Measurements from ENCODE around the gene PFDN6. TPM values are rescaled to one million over a fixed set of nuclear protein-coding genes. Genes with fewer than 3 reads are reported as not detected.

Gene PFDN6
- total RNA-seq, 1 experiment from 2014 or later = 101 TPM

GRCh38 chr6:33279257-33279695, 10.1 kb upstream of the PFDN6 start:
- ChIA-PET POLR2A (interaction anchor here (2.4 kb wide), 1 partner anchor 10 kb away, joined by 11 read pairs; the partner anchor contains the start of genes PFDN6 and WDR46), CTCF (no interaction called here)
- Histone ChIP-seq H3K36me3 (ENCODE audit: control insufficient read depth, insufficient read depth, low read length) (peaks cover 9% of the 10 kb centered on the region), H3K9me3 (ENCODE audit: control insufficient read depth, insufficient read depth, low read depth, low read length) (no peaks in the 10 kb centered on the region), H3K4me1 (ENCODE audit: control insufficient read depth, insufficient read depth, low read length) (peaks cover 51% of the 10 kb centered on the region), H3K4me3 (ENCODE audit: low read depth in 2 of 2, low read length in 2 of 2) (no peak overlapping the region), H3K27ac (ENCODE audit: low read length) (peak overlapping the region; percentile 84), H3K27me3 (ENCODE audit: control insufficient read depth, insufficient read depth, low read length) (no peaks in the 10 kb centered on the region)
- no TSS peak for BruUV-seq (replicated peaks)
- intact Hi-C loops (cut with micrococcal nuclease; ENCODE audit: unreplicated experiment) (no loop called here), in situ Hi-C loops (cut with HindIII; ENCODE audit: low pct_unique_long_range_greater_than_20kb, low sequenced_read_pairs) (no loop called here)
- ATAC-seq (no peak), DNase-seq (ENCODE audit: low read depth, low spot score) (no peak)
- TF ChIP-seq REST (IDR thresholded peaks at IDR 0.05; ENCODE audit: insufficient read depth in 1 of 2, low read depth in 2 of 2, low read length in 1 of 2) = no peak

GRCh38 chr6:33279971-33280511, 9.4 kb upstream of the PFDN6 start:
- no peaks in the 10 kb centered on the region for H3K27me3 ChIP-seq (ENCODE audit: control insufficient read depth, insufficient read depth, low read length)
- H3K36me3 ChIP-seq (ENCODE audit: control insufficient read depth, insufficient read depth, low read length) = peaks cover 4% of the 10 kb centered on the region; the same call in 1 of the 2 replicates
- TF ChIP-seq POLR2AphosphoS5 (IDR thresholded peaks at IDR 0.05; ENCODE audit: low read depth, low read length) (no peak), SIN3A (IDR thresholded peaks at IDR 0.05; ENCODE audit: borderline replicate concordance, insufficient read depth, low read depth, low read length) (no peak), REST (IDR thresholded peaks at IDR 0.05; ENCODE audit: insufficient read depth in 1 of 2, low read depth in 2 of 2, low read length in 1 of 2) (no peak), CTCF (IDR thresholded peaks at IDR 0.05) (peak; percentile 88), TCF7L2 (IDR thresholded peaks at IDR 0.05; ENCODE audit: low read depth, low read length) (no peak)
- in situ Hi-C loops (cut with HindIII; ENCODE audit: low pct_unique_long_range_greater_than_20kb, low sequenced_read_pairs) (no loop called here), intact Hi-C loops (cut with micrococcal nuclease; ENCODE audit: unreplicated experiment) (no loop called here)
- ATAC-seq = peak; percentile 57
- H3K4me1 ChIP-seq (ENCODE audit: control insufficient read depth, insufficient read depth, low read length) = peaks cover 43% of the 10 kb centered on the region
- ChIA-PET POLR2A (interaction anchor here (0.9 kb wide), 1 partner anchor 10 kb away, joined by 3 read pairs; no protein-coding TSS in a partner anchor), CTCF (no interaction called here)
- no peaks in the 10 kb centered on the region for H3K9me3 ChIP-seq (ENCODE audit: control insufficient read depth, insufficient read depth, low read depth, low read length)
- no peak overlapping the region for H3K4me3 ChIP-seq (ENCODE audit: low read depth in 2 of 2, low read length in 2 of 2)
- no peak for DNase-seq (ENCODE audit: low read depth, low spot score)
- no TSS peak for BruUV-seq (replicated peaks)
- H3K27ac ChIP-seq (ENCODE audit: low read length) = peak overlapping the region; percentile 19

All from Panc1 (cell line).